Measurements from ENCODE around the gene FBLL1. TPM values are rescaled to one million over a fixed set of nuclear protein-coding genes. Genes with fewer than 3 reads are reported as not detected.

FBLL1 gene
- total RNA-seq, 1 experiment from 2014 or later = 0.45 TPM

GRCh38 chr5:168578538-168579487 is 49.7 kb downstream of the FBLL1 start, which contains the start of gene PANK3:
Gene PANK3 (minus strand): TSS chr5:168579368. CDS start chr5:168579283, 85 bp downstream.
- peak; percentile 63 for DNase-seq (ENCODE audit: low spot score)
- POLR2A ChIA-PET (ENCODE audit: low non-redundant PET) = no interaction called here
- no TSS peak for BruUV-seq (replicated peaks)
- intact Hi-C loops (cut with micrococcal nuclease; ENCODE audit: unreplicated experiment) = loop anchor here (5.0 kb wide), 1 partner anchor 77 kb away; no protein-coding TSS in a partner anchor
- TF ChIP-seq, protein P1, sequence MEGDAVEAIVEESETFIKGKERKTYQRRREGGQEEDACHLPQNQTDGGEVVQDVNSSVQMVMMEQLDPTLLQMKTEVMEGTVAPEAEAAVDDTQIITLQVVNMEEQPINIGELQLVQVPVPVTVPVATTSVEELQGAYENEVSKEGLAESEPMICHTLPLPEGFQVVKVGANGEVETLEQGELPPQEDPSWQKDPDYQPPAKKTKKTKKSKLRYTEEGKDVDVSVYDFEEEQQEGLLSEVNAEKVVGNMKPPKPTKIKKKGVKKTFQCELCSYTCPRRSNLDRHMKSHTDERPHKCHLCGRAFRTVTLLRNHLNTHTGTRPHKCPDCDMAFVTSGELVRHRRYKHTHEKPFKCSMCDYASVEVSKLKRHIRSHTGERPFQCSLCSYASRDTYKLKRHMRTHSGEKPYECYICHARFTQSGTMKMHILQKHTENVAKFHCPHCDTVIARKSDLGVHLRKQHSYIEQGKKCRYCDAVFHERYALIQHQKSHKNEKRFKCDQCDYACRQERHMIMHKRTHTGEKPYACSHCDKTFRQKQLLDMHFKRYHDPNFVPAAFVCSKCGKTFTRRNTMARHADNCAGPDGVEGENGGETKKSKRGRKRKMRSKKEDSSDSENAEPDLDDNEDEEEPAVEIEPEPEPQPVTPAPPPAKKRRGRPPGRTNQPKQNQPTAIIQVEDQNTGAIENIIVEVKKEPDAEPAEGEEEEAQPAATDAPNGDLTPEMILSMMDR (conservative IDR thresholded peaks at IDR 0.05; ENCODE audit: low read depth, low read length) = no peak
- TF ChIP-seq EZH2 (IDR thresholded peaks at IDR 0.05; ENCODE audit: borderline replicate concordance, low read depth, low read length, poor library complexity, severe bottlenecking) = no peak
- Histone ChIP-seq H3K9me3 (ENCODE audit: low read depth, low read length, poor library complexity, severe bottlenecking) (no peaks in the 10 kb centered on the region), H3K27me3 (replicated peaks; ENCODE audit: insufficient read depth, low read depth, low read length, poor library complexity) (no peaks in the 10 kb centered on the region), H3K4me3 (ENCODE audit: low read depth, low read length, poor library complexity, severe bottlenecking) (peak within 1 kb of the TSS; percentile 96), H3K27ac (ENCODE audit: low read depth, low read length, poor library complexity, severe bottlenecking) (peak within 1 kb of the TSS; percentile 93), H3K4me1 (ENCODE audit: insufficient read depth, low read length, poor library complexity, severe bottlenecking) (peaks cover 16% of the 10 kb centered on the region), H3K36me3 (ENCODE audit: insufficient read depth, low read length, poor library complexity, severe bottlenecking) (peaks cover 7% of the 10 kb centered on the region)
- CTCF ChIA-PET = interaction anchor here (0.5 kb wide), 1 partner anchor 50 kb away, joined by 4 read pairs; no protein-coding TSS in a partner anchor

GRCh38 chr5:168579488-168580226 is 50.6 kb downstream of the FBLL1 start:
- Histone ChIP-seq H3K4me1 (ENCODE audit: insufficient read depth, low read length, poor library complexity, severe bottlenecking) (peaks cover 16% of the 10 kb centered on the region), H3K4me3 (ENCODE audit: low read depth, low read length, poor library complexity, severe bottlenecking) (peak overlapping the region; percentile 96), H3K27me3 (replicated peaks; ENCODE audit: insufficient read depth, low read depth, low read length, poor library complexity) (no peaks in the 10 kb centered on the region), H3K36me3 (ENCODE audit: insufficient read depth, low read length, poor library complexity, severe bottlenecking) (peaks cover 3% of the 10 kb centered on the region), H3K27ac (ENCODE audit: low read depth, low read length, poor library complexity, severe bottlenecking) (peak overlapping the region; percentile 93), H3K9me3 (ENCODE audit: low read depth, low read length, poor library complexity, severe bottlenecking) (no peaks in the 10 kb centered on the region)
- peak; percentile 98 for DNase-seq (ENCODE audit: low spot score)
- CTCF ChIA-PET = no interaction called here
- POLR2A ChIA-PET (ENCODE audit: low non-redundant PET) = no interaction called here
- no peak for TF ChIP-seq EZH2 (IDR thresholded peaks at IDR 0.05; ENCODE audit: borderline replicate concordance, low read depth, low read length, poor library complexity, severe bottlenecking)
- TF ChIP-seq, protein P1 (conservative IDR thresholded peaks at IDR 0.05; ENCODE audit: low read depth, low read length) = no peak
- intact Hi-C loops (cut with micrococcal nuclease; ENCODE audit: unreplicated experiment) = loop anchor here (5.0 kb wide), 1 partner anchor 77 kb away; no protein-coding TSS in a partner anchor
- BruUV-seq (replicated peaks) = no TSS peak

GRCh38 chr5:168580227-168580508 is 51.1 kb downstream of the FBLL1 start:
- peak overlapping the region; percentile 93 for H3K27ac ChIP-seq (ENCODE audit: low read depth, low read length, poor library complexity, severe bottlenecking)
- CTCF ChIA-PET = no interaction called here
- no peaks in the 10 kb centered on the region for H3K9me3 ChIP-seq (ENCODE audit: low read depth, low read length, poor library complexity, severe bottlenecking)
- no peak for TF ChIP-seq EZH2 (IDR thresholded peaks at IDR 0.05; ENCODE audit: borderline replicate concordance, low read depth, low read length, poor library complexity, severe bottlenecking)
- TF ChIP-seq, protein P1 (conservative IDR thresholded peaks at IDR 0.05; ENCODE audit: low read depth, low read length) = no peak
- H3K36me3 ChIP-seq (ENCODE audit: insufficient read depth, low read length, poor library complexity, severe bottlenecking) = no peaks in the 10 kb centered on the region
- DNase-seq (ENCODE audit: low spot score) = no peak
- peak overlapping the region; percentile 96 for H3K4me3 ChIP-seq (ENCODE audit: low read depth, low read length, poor library complexity, severe bottlenecking)
- H3K27me3 ChIP-seq (replicated peaks; ENCODE audit: insufficient read depth, low read depth, low read length, poor library complexity) = no peaks in the 10 kb centered on the region
- intact Hi-C loops (cut with micrococcal nuclease; ENCODE audit: unreplicated experiment) = no loop called here
- peaks cover 16% of the 10 kb centered on the region for H3K4me1 ChIP-seq (ENCODE audit: insufficient read depth, low read length, poor library complexity, severe bottlenecking)
- TSS peak; percentile 99 for BruUV-seq (replicated peaks)
- POLR2A ChIA-PET (ENCODE audit: low non-redundant PET) = no interaction called here

Measured in A673 (cell line).